Measurements from ENCODE around the gene IL34.

Gene IL34

GRCh38 chr16:70689970-70690891 lies 43.9 kb downstream of the IL34 start:
- no peak for DNase-seq

DNA sequence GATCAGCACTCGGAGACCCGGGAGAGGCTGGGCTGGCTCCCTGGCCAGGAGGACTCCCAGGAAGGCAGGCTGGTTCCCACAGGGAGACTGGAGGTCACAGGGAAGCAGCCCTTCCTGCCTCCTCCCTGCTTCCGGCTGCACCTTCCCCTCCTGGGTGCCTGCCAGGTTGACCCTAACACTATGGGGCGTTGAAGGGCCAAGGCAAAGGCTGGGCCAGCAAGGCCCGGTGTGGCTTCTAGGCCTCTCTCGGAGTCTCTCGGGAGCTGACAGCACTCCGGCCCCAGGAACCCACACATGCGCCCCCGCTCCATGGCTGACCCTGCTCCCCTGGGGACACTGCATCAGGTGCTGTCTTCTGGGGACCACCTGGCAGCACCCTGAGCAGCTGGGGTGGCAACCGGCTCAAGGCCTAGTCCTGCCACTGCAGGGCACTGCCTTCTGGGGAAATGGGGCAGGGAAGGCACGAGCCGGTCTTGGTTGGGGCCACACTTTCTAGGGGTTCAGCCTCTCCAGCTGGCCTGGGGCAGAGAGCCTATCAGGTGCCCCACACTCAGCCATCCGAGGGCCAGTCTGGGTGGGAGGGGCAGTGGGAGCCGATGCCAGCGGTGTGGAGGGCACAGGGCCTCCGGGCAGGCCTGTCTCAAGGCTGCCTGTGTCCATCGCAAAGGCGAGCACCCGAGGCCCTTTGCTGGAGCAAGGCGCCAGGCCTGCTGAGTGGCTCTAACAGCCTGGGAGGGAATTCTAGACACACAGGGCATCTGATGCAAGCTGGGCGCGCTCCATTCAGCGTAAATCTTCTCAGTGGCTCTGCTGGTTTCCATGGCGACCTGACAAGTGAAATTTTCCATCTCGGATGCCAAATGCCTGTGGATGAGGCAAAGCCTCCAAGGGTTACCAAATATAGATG lies 45.1 kb downstream of the IL34 start:
- DNase-seq = no peak

DNA sequence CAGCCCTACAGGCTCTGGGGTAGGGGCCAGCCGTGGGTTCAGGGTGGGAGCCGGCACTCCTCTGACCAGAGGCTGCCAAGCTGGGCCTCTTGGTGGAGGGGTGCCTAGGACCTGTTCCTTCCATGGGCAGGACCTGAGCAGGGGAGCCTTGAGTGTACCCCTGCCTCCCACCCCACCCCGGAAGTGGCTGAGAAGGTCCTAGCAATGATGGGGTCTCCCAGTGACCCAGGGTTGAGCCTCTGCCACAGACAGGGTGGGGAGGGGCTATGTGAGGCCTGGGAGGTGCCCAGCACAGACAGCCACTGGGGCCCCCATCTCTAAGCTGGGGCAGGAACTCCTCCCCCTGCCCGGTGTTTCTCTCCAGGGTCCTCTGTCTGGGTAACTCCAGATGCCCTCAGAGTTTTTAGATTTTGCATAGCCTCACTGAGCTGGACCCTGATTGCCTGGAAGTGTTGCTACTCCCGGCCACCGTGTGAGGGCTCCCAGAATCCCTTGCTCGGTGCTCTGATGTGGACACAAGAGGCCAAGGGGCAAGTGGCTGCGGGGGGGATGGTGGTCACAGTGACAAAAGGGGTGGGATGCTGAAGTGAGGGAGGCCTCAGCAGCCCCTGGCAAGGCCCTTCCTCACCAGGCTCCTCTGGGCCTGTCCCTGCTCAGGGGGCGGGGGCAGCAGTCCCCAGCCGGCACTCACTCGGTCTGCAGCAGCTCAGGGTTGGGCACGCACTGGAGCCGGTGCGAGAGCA lies 45.9 kb downstream of the IL34 start:
- no peak for DNase-seq

DNA sequence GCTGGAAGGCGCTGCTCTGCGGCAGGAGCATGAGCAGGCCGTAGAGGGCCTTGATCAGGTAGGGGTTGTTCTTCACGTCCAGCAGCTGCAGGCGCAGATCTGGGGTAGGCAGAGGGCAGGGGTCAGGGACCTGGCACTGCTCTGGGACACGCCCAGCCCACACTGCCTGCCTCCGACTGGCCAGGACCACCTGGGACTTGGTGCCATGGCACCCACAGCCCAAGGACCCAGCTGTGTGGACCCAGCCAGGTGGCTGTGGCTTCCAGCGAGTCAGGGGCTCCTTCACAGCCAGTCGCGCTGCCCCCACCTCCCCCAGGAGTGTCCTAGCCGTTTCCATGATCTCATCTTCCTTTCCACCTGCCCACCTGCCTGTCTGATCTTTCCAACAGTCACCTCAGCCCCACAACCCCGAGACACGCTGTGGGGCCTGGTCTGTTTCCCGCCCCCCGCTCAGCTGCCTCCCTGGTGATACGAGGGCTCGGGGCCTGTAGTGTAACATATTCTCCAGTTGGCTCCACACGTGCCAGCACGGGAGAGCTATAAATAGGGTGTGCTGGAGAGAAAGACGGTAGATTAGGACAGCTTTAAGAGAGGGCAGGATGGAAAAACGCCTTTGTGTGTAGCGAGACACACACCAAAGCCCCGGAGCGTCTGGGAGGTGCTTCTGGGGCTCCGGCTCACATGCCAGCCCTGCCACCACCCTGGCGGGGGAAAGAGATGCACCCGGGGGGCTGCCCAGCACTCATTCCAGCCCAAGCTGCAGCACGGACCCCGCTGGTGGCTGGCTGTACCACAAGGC lies 46.7 kb downstream of the IL34 start:
- DNase-seq = no peak

GRCh38 chr16:70694088-70694867 lies 47.9 kb downstream of the IL34 start:
- no peak for DNase-seq

- DNase-seq = peak; percentile 66
These were observed 48.5 kb downstream of the IL34 start for GRCh38 chr16:70694868-70695218.

DNA sequence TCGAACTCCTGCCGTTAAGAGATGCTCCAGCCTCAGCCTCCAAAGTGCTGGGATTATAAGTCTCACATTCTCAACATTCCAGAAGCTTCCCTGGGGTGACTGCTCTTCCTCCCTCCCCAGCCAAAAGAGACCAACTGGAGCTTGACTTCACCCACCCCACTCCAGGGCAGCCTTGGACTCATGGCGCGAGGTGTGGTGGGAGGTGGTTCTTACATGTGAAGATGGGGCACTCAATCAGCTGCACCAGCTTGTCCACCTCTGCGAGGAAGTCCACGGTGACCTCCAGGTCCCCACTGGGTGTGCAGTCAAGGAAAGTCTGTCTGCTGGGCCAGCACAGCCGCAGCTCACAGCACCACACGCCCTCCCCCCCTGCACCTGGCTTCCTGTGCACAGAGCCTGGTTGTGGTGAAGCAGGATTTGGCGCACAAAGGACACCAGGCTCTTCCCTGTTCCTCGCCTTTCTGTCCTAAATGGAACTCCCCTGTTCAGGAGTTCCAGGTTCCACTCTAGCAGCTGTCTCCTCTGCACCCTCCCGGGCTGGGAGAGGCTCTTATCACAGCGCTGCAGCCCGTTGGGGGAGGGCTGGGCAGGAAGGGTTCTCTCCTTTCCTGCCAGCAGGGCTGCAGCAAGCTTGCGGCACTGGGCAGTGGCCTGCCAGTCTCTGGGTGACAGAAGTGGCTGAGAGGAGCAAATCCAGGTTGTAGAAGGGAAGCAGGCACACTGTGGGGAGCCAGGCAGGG lies 49.1 kb downstream of the IL34 start:
- peak; percentile 96 for DNase-seq

- DNase-seq = no peak
These were observed 50.0 kb downstream of the IL34 start for GRCh38 chr16:70696355-70696754.

GRCh38 chr16:70696952-70697593 lies 50.7 kb downstream of the IL34 start:
- DNase-seq = peak; percentile 82

- no peak for DNase-seq
These were observed 51.3 kb downstream of the IL34 start for GRCh38 chr16:70697594-70698170.

- no peak for DNase-seq
These were observed 52.5 kb downstream of the IL34 start for GRCh38 chr16:70698901-70699300.

GRCh38 chr16:70699696-70700095 lies 53.3 kb downstream of the IL34 start:
- DNase-seq = no peak

- DNase-seq = peak; percentile 47
These were observed 54.0 kb downstream of the IL34 start for GRCh38 chr16:70700101-70701020.

DNA sequence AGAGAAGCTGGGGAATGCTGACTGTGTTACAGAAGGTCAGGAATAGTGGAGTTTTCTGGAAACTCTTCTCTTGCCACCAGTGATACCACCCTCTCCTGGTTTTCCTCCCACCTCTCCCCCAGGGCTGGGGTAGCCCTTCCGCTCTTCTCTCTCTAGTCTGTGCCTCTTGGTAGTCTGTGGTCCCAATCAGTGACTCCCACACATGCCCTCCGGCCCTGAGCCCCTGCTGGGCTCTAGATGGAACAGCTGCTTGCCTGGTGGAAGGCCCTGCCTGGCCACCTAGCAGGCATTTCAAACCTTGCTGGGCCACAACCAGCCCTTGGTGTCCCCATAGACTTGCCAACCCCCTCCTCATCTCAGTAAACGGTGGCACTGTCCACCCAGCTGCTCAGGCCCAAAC lies 54.7 kb downstream of the IL34 start:
- peak; percentile 38 for DNase-seq

- DNase-seq = no peak
These were observed 55.2 kb downstream of the IL34 start for GRCh38 chr16:70701596-70701995.

DNA sequence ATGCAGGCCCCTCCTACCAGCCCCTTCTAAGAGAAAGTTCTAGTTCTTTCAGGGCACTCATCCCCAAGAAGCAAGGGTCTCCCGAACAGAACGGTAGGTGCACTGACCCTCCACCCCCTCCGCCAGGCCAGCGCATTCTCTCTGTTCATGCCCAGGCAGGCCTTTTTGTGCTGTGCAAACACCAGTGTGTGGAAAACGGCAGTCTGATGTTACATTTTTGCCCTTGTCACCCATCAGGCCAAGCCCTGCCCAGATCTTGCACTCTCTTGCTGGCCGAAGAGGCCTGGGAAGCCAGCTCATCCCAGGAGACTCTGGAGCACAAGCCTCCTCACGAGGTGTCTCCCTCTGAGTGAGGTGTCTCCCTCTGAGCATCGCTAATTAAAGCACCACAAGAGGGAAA lies 55.6 kb downstream of the IL34 start:
- DNase-seq = no peak

DNA sequence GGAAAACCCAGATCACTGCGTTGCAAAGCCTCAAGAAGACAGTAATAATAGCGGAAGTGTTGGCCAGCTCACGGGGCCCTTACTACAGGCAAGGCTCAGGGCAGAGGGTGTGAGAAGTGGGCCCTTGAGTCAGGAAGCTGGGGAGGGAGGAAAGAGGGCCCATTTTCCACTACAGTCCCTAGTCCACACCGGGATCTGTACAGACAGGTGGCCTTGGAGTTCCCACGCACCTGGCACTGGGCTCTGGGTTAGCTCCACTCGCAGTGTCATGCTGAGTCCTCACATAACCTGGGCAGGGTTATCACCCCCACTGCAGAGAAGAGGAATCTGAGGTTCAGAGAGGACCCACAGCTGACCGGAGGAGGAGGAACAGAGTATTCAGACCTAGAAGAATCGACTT lies 56.3 kb downstream of the IL34 start:
- no peak for DNase-seq

DNA sequence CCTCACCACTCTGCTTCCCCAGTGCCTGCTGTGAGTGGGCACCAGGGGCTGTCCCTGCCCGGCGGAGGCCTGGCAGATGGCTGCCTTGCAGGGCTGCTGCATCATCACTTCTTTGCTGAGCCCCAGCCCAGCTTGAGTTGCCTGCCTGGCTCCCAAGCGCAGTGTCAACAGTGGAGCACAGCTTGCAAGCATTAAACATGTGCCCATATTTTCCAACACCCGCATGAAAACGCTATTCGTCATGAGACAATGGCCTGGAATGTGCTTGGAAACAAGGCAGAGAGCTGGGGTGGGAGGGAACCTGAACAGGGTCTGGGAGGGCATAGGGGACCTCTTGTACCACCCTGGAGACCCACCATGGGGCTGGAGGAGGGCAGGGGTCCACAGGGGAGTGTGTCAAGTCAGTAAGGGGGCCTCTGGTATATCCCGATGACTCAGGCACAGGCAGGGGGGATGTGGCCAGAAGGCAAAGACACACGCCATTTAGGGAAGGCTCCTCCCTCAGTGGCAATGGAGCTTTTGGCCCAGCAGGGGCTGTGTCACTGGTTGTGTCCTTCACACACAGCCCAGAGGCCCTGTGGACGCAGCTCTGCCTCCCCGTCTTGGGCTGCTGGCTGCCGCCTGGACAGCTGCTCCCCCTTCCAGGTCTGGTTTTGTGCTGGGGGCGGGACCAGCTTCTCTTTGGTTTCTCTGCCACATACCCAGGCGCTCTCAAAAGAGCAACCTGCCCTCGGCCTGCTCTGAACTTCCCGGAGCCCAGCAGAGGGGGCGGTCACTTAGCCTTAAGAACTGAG lies 56.9 kb downstream of the IL34 start:
- peak; percentile 17 for DNase-seq
